LNCAP (cell line): Measurements from ENCODE around the gene ATP5IF1.

Experiments
- CTCF ChIP-seq: fragments of 450-650 bp; IDR thresholded peaks from 2 replicates; pipeline ENCODE4 v1.5.1; 2017; ENCODE audit warnings: mild to moderate bottlenecking

ATP5IF1 gene

GRCh38 chr1:28272215-28272852 is 36.4 kb downstream of the ATP5IF1 start:
- TF ChIP-seq CTCF = no peak

- TF ChIP-seq CTCF = no peak
Observed at GRCh38 chr1:28273216-28273860, 37.4 kb downstream of the ATP5IF1 start.

- no peak for TF ChIP-seq CTCF
Observed at GRCh38 chr1:28278763-28279162, 42.8 kb downstream of the ATP5IF1 start.

- TF ChIP-seq CTCF = no peak
Observed at GRCh38 chr1:28279721-28280120, 43.8 kb downstream of the ATP5IF1 start.

GRCh38 chr1:28280501-28280900 is 44.6 kb downstream of the ATP5IF1 start:
- no peak for TF ChIP-seq CTCF

- no peak for TF ChIP-seq CTCF
Observed at GRCh38 chr1:28280977-28281381, 45.1 kb downstream of the ATP5IF1 start.

- TF ChIP-seq CTCF = no peak
Observed at GRCh38 chr1:28281608-28282425, 45.9 kb downstream of the ATP5IF1 start.
